Measurements from ENCODE around the gene C1QTNF5. TPM values are rescaled to one million over a fixed set of nuclear protein-coding genes. Genes with fewer than 3 reads are reported as not detected.
A peak's percentile ranks its signal among the peaks of the same experiment; 100 is the strongest.

Gene C1QTNF5
- total RNA-seq, 4 donors from 2014 or later = 4.0 to 16.0 (median 6.0) TPM

DNA sequence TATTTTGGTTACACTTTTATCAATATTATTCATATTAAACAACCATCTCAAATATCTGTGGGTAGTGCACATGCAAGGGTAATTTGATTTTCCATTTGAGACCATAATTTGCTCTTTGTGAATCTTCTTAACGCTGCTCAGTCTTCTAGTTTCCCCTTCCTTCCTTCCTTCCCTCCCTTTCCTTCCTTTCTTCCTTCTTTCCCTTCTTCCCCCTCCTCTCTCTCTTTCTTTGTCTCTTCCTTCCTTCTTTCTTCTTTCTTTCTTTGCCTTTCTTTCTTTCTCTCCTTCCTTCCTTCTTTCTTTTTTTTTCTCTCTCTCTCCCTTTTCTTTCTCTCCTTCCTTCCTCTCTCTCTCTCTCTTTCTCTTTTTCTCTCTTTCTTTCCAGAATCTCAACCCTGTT, 10.4 kb downstream of the C1QTNF5 start:
- no peaks in the 10 kb centered on the region for H3K27me3 ChIP-seq
- no peak overlapping the region for H3K27ac ChIP-seq
- no peak overlapping the region for H3K4me3 ChIP-seq
- DNase-seq (no peak), ATAC-seq (no peak)
- peaks cover 5% of the 10 kb centered on the region in 2 donors for H3K4me1 ChIP-seq
- in situ Hi-C loops (cut with MboI; ENCODE audit: low sequenced_read_pairs in 4 of 4) (loop anchor here in 2 of 4 donors (5.0 to 10.0 kb wide), 3 partner anchors 128 to 145 kb away; no protein-coding TSS in a partner anchor), intact Hi-C loops (cut with DNase I; ENCODE audit: low total_unique reads) (no loop called here)
- TF ChIP-seq, protein P1, sequence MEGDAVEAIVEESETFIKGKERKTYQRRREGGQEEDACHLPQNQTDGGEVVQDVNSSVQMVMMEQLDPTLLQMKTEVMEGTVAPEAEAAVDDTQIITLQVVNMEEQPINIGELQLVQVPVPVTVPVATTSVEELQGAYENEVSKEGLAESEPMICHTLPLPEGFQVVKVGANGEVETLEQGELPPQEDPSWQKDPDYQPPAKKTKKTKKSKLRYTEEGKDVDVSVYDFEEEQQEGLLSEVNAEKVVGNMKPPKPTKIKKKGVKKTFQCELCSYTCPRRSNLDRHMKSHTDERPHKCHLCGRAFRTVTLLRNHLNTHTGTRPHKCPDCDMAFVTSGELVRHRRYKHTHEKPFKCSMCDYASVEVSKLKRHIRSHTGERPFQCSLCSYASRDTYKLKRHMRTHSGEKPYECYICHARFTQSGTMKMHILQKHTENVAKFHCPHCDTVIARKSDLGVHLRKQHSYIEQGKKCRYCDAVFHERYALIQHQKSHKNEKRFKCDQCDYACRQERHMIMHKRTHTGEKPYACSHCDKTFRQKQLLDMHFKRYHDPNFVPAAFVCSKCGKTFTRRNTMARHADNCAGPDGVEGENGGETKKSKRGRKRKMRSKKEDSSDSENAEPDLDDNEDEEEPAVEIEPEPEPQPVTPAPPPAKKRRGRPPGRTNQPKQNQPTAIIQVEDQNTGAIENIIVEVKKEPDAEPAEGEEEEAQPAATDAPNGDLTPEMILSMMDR (IDR thresholded peaks at IDR 0.05 in 4 of 5, conservative IDR thresholded peaks at IDR 0.05 in 1 of 5) = no peak
- TF ChIP-seq POLR2A (IDR thresholded peaks at IDR 0.05) = no peak
- H3K36me3 ChIP-seq = no peaks in the 10 kb centered on the region
- no peaks in the 10 kb centered on the region for H3K9me3 ChIP-seq

DNA sequence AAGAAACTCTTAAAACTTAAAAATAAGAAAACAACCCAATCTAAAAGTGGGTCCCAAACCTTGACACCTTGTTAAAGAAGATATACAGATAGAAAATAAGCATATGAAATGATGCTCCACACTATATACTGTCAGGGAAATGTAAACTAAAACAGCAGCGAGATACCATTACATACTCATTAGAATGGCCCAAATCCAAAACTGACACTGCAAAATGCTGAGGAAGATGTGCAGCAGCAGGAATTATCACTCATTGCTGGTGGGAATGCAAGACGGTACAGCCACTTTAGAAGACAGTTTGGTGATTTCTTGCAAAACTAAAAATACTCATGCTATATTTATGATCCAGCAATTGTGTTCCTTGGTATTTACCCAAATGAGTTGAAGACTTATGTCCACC, 11.4 kb downstream of the C1QTNF5 start:
- TF ChIP-seq, protein P1 (IDR thresholded peaks at IDR 0.05 in 4 of 5, conservative IDR thresholded peaks at IDR 0.05 in 1 of 5) = no peak
- TF ChIP-seq POLR2A (IDR thresholded peaks at IDR 0.05) = no peak
- Histone ChIP-seq H3K9me3 (no peaks in the 10 kb centered on the region), H3K4me1 (no peaks in the 10 kb centered on the region), H3K36me3 (no peaks in the 10 kb centered on the region), H3K27me3 (no peaks in the 10 kb centered on the region), H3K27ac (no peak overlapping the region), H3K4me3 (no peak overlapping the region)
- intact Hi-C loops (cut with DNase I; ENCODE audit: low total_unique reads) = no loop called here
- DNase-seq (no peak), ATAC-seq (no peak)
- in situ Hi-C loops (cut with MboI; ENCODE audit: low sequenced_read_pairs in 4 of 4) = loop anchor here in 2 of 4 donors (10.0 kb wide), 2 partner anchors 125 to 135 kb away; partner anchors contain the start of gene CBL (in 1 of the 2)

DNA sequence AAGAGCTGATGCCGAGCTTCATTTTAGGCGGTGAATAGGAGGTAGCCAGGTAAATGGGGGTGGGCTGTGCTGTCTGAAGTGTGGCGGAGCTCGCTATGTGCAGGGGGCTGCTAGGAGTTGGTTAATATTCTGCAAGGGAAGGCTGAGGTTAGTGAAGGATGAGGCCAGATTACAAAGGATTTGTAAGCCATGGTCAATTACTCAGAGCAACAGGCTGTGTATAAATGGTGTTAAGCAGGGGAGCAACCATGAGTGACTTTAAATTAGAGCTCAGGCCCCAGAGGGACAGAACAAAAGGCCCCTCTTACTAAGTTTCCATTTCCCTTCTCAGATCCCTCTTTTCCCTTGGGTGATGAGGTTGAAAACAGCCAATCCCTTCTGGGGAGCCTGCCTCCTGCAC, 16.5 kb downstream of the C1QTNF5 start:
- Histone ChIP-seq H3K4me1 (peaks cover 8 to 17% of the 10 kb centered on the region in 2 donors), H3K27me3 (peaks cover 0 to 10% (median 0%) of the 10 kb centered on the region in 3 donors), H3K4me3 (no peak overlapping the region), H3K27ac (no peak overlapping the region), H3K36me3 (no peaks in the 10 kb centered on the region), H3K9me3 (no peaks in the 10 kb centered on the region)
- in situ Hi-C loops (cut with MboI; ENCODE audit: low sequenced_read_pairs in 4 of 4) (loop anchor here in 2 of 4 donors (10.0 kb wide), 2 partner anchors 119 to 129 kb away; partner anchors contain the start of gene CBL (in 1 of the 2)), intact Hi-C loops (cut with DNase I; ENCODE audit: low total_unique reads) (no loop called here)
- DNase-seq = no peak
- TF ChIP-seq, protein P1 (IDR thresholded peaks at IDR 0.05 in 4 of 5, conservative IDR thresholded peaks at IDR 0.05 in 1 of 5) = no peak
- no peak for TF ChIP-seq POLR2A (IDR thresholded peaks at IDR 0.05)
- ATAC-seq = no peak

DNA sequence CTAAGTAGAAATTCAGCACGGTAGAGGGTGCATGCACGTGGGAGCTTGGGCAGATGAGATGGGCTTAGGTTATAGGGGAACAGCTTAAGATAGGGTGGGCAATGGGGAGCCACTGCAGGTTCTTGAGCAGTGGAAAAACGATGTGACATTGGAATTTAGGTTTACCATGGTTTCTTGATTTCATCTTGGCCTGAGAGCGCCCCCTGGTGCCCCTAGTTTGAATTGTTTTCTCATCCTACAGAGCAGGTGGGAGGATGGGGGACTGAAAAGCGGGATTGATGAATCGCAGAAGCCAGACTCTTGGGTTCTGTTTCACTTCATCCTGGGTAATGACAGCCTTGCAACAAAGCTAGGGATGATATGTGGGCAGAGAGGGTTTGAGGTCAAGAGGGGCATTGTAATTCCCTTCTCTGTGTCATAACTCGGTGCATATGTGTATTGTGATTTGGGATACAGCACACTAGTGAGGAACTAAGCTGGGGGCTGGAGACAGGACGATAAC, 17.1 kb downstream of the C1QTNF5 start:
- intact Hi-C loops (cut with DNase I; ENCODE audit: low total_unique reads) (loop anchor here (1.0 kb wide), 1 partner anchor 118 kb away; no protein-coding TSS in a partner anchor), in situ Hi-C loops (cut with MboI; ENCODE audit: low sequenced_read_pairs in 4 of 4) (loop anchor here in 2 of 4 donors (10.0 kb wide), 2 partner anchors 119 to 129 kb away; partner anchors contain the start of gene CBL (in 1 of the 2))
- no peaks in the 10 kb centered on the region for H3K9me3 ChIP-seq
- ATAC-seq (peak; percentile 21 to 50), DNase-seq (peak in 1 of 2 donors; percentile 65)
- H3K27ac ChIP-seq = peak overlapping the region in 1 of 4 donors; percentile 85
- H3K27me3 ChIP-seq = peaks cover 0 to 10% (median 0%) of the 10 kb centered on the region in 3 donors
- peaks cover 8 to 20% of the 10 kb centered on the region in 2 donors for H3K4me1 ChIP-seq
- H3K36me3 ChIP-seq = no peaks in the 10 kb centered on the region
- TF ChIP-seq POLR2A (IDR thresholded peaks at IDR 0.05) = no peak
- TF ChIP-seq, protein P1 (IDR thresholded peaks at IDR 0.05 in 4 of 5, conservative IDR thresholded peaks at IDR 0.05 in 1 of 5) = peak; percentile 64 to 86 (median 81)
- H3K4me3 ChIP-seq = no peak overlapping the region

All from gastrocnemius medialis (tissue), 4 donors.